ENCODE results near the gene IVD.

Gene IVD

GRCh38 chr15:40377606-40378005 is 28.0 kb upstream of the IVD start:
- DNase-seq (ENCODE audit: low spot score): no peak

DNA sequence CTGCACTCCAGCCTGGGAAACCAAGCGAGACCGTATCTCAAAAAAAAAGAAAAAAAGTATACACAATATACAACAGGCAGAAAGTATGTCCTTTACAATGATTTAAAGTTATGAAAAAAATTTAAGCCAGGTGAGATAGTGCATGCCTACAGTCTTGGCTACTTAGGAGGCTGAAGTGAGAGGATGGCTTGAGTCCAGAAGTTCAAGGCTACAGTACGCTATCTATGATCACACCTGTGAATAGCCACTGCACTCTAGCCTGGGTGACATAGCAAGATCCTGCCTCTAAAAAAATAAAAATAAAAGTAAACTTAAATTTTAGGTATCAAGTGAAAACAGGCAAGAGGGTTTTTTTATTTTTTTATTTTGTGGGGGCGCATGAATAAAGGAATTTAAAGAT is 26.2 kb upstream of the IVD start:
- DNase-seq (ENCODE audit: low spot score): no peak

- DNase-seq (ENCODE audit: low spot score): peak; percentile 83
Observed at GRCh38 chr15:40379853-40380252, 25.7 kb upstream of the IVD start.

DNA sequence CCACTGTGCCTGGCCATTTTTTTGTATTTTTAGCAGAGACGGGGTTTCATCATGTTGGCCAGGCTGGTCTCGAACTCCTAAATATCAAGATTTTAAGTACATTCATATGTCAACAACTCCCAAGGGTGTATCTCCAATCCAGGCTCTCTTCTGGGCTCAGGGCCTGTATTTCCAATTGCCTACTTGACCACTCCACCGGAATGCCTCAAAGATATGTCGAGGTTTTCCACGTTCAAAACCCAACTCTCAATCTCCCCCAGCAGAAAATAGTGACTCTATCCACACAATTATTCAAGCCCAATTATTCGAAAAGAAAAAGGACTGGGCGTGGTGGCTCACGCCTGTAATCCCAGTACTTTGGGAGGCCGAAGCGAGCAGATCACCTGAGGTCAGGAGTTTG is 25.0 kb upstream of the IVD start:
- DNase-seq (ENCODE audit: low spot score): no peak

DNA sequence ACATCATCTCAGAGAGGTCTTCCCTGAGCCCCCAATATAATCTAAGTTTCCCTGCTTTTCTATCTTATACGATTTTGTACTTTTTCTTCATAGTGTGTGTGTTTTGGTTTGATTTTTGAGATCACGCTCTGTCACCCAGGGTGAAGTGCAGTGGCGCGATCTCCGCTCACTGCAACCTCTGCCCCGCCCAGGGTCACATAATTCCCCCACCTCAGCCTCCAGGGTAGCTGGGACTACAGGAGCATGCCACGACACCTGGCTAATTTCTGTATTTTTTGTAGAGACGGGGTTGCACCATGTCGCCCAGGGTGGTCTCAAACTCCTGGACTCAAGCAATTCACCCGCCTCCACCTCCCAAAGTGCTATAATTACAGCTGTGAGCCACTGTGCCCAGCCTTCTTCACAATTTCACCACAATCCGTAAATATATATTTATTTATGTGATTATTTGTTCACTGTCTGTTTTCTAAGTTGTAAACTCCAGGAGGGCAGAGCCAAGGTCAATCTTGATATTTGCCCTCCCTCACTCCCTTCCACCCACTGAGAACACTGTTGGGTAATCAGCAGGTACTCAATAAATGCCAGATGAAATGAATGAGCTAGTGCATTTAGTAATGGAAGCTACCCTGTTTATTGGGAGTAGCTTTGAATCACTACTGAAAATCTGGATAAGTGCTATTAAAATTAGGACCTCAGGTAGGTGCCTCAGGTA is 23.6 kb upstream of the IVD start:
- no peak for DNase-seq (ENCODE audit: low spot score)

GRCh38 chr15:40382580-40383456 is 22.8 kb upstream of the IVD start, which contains the start of gene KNSTRN:
TSS of gene KNSTRN (plus strand) at chr15:40382721. CDS start at chr15:40382836, 115 bp downstream.
- DNase-seq (ENCODE audit: low spot score): peak; percentile 98

GRCh38 chr15:40386480-40386879 is 19.1 kb upstream of the IVD start:
- DNase-seq (ENCODE audit: low spot score): no peak

- no peak for DNase-seq (ENCODE audit: low spot score)
Observed at GRCh38 chr15:40388941-40389823, 16.4 kb upstream of the IVD start.

DNA sequence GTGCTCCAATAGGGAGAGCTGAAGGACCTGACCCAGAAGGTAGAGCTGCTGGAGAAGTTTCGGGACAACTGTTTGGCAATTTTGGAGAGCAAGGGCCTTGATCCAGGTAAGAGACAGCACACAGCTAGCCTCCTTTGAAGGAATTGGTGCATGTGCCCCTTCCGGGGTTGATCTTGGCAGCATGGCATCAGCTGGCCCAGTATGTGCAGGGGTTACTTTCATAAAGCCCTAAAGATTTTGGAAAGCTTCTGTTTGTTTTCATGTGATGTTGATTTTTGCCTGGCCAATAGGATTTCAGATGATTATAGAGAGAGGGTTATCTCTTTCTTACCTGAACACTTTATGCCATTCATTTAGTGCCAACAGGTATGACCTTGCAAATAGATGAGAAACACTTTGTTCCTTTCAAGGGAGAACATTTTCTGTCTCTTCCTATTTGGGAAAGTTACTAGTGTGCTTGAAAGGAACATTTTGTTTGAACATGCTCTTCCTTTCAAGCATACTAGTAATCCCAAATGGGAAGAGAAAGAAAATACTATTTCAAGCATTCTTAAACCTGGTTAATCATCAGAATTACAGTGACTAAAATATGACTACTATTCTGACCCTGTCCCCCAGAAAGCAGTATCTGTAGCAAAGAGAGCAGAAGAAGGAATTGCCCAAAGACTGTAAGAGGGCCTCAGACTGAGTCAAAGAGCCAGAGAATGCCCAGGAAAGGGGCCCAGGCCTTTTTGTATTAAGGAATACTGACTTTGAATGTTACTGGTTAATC is 15.6 kb upstream of the IVD start:
- DNase-seq (ENCODE audit: low spot score): no peak

- no peak for DNase-seq (ENCODE audit: low spot score)
Observed at GRCh38 chr15:40392986-40393948, 12.3 kb upstream of the IVD start.

DNA sequence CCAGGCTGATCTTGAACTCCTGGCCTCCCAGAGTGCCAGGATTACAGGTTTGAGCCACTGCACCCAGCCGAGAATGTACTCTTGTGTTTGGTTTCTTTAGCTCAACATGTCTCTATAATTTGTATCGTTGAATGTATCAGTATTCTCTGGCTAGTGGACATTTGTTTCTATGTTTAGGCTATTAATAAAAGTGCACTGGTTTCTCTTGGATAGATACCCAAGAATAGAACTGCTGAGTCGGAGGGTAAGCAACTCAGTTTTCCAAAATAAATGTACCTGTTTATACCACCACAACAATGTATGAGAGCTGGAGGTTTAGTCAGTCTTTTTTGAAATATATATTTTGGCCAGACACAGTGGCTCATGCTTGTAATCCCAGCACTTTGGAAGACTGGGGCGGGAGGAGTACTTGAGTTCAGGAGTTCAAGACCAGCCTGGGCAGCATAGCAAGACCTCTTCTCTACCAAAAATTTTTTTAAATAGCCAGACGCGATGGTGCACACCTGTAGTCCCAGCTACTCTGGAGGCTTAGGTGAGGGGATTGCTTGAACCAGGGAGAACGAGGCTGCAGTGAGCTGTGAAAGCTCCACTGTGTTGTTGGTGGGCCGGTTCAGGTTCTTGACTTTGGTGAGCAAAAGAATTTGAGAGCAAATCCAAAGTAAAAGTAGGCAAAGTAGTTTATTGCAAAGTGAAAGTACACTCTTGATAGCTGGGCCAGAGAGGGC is 7.7 kb upstream of the IVD start:
- no peak for DNase-seq (ENCODE audit: low spot score)

DNA sequence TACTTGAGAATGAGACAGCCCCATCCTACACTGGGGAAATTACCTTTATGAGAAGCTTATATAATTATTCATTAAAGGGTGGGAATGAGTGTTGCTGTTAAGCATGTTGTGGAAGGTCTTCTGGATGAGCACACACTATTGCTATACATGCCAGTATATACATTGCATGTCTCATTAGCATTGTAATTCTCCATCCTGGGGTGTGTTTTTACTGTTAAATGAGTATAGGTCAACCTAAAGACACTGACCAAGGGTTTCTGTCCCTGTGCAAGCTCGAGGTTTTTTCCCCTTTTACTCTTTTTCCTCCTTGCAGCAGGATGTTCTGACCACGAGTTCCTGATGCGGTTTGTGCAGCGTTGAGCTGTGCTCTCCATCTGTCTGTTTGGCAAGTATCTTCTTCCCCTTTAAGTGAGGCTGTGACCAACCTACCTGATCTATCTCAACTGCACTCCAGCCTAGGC is 7.2 kb upstream of the IVD start:
- no peak for DNase-seq (ENCODE audit: low spot score)

DNA sequence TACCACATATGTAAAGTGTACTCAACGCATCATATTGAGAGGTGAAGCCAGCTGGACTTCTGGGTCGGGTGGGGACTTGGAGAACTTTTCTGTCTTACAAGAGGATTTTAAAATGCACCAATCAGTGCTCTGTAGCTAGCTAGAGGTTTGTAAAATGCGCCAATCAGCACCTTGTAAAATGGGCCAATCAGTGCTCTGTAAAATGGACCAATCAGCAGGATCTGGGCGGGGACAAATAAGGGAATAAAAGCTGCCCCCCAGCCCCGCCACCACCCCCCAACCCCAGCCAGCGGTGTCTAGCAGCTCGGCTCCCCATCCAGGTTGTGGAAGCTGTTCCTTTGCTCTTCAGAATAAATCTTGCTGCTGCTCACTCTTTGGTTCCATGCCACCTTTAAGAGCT is 6.2 kb upstream of the IVD start:
- DNase-seq (ENCODE audit: low spot score): no peak

DNA sequence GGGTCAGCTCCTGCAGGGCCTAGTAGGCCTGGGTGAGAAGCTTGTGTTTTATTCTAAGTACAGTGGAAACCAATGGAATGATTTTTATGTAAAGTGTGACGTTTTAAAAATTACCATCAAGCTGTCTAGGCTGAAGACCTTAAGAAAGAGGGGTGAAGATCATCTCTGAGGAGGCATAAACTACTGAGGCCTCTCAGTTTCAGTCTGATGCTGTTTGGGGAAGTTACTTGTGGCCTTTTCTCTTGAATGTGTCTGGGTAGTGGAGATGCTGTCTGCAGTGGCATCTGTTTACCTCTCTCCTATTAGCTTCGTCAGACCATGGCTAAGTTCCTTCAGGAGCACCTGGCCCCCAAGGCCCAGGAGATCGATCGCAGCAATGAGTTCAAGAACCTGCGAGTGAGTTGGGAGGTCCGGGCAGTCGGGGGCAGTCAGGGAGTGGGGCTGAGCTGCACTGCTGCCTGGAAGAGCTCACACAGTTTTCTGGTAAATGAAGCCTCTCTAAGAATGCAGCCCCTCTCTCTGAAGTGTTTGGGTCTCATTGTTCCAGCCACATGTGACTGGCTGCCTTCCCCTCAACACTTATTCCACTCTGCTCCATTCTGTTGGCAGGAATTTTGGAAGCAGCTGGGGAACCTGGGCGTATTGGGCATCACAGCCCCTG is 1.9 kb downstream of the IVD start:
- DNase-seq (ENCODE audit: low spot score): no peak

DNA sequence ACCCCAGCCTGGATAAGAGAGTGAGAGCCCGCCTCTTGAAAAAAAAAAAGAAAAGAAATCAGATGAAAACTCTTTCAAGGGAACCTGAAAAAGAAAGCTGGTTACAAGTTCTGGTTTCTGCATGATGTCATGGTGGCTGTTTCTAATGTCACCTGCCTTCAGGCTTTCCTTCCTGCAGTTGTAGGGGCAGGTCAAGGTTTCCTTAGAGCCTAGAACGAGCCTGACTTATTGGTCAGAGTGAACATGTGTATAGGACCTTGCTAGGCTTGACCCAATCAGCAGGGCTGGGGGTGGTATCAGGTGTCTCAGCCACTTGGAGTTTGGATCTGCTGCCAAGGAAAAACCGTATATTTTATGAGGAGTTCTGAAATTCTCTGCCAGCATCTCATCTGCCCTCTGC is 3.8 kb downstream of the IVD start:
- no peak for DNase-seq (ENCODE audit: low spot score)

GRCh38 chr15:40410476-40410875 is 4.9 kb downstream of the IVD start:
- no peak for DNase-seq (ENCODE audit: low spot score)

DNA sequence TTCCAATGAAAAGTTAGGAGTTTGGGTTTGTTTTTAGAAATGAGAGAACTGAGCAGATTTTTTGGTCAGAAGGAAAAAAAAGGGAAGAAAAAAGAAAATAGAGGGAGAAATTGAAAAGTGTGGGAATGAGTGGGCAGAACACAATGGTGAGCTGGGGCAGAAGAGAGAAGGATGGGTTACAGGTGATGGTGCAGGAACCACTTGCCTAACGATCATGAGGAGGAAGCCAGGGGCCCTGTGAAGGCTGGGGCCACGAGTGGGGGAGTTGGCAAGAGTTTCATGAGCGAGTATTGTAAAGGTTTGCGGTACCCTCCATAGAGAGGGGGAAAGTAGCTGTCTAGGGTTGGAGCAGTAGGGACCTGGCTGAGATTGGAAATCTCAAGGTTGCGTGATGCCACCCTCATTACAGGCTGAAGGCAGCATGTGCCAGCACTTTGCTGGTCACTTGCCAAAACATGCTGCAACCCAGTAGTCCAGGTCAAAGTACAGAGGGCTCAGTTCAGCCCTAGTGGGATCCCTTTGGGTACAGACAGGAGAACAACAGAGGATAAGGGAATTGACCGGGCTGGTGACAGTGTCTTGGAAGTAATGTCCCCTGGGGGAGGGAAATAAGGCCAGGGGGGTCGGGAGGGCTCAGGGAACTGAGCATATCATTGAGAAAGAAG is 6.6 kb downstream of the IVD start:
- DNase-seq (ENCODE audit: low spot score): peak; percentile 25

DNA sequence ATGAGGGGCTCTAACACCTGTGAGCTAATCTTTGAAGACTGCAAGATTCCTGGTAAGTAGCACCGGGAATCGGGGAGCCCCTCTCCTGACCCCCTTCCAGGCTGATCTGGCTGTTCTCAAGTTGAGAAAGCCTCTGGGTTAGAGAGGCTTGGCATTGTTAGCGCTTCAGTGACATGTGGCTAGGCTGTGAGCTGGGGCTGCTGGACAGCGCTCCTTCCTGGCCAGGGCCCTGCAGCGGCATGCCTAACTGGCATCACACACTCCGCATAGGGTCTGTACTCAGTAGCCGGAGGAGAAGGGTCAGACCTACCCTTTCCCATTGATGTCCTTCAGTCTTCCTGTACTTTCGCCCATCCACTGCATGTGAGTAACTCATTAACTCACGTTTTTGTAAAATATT is 7.4 kb downstream of the IVD start:
- no peak for DNase-seq (ENCODE audit: low spot score)

DNA sequence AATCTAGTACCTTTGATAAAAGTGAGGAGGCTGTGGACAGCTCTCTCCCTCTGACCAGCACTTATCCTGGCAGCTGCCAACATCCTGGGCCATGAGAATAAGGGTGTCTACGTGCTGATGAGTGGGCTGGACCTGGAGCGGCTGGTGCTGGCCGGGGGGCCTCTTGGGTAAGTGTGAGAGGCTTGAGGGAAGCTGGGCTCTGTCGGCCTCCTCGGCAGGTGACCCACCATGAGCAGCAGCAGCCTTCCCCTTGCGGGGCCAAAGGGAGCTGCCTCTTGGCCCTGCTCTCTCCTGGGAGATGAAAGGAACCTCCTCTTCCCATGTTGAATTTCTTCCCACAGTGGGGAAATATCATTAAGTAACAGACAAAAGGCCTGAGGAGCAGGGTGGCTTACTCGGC is 9.2 kb downstream of the IVD start:
- DNase-seq (ENCODE audit: low spot score): no peak
